Naive thymus-derived CD4-positive, alpha-beta T cell (primary cell): ENCODE results near the gene DGKE. TPM values are rescaled to one million over a fixed set of nuclear protein-coding genes. Genes with fewer than 3 reads are reported as not detected.

Source experiments
- ATAC-seq: fragments of 150-1000 bp; cut with Tn5 transposase; 2 replicates; pipeline ENCODE4 v1.10.0; 2021; ENCODE audit warnings: mild to moderate bottlenecking, moderate library complexity
- CTCF ChIA-PET: fragments of 350-600 bp; sonication (Branson Sonifier 250); formaldehyde crosslinking; loops from one replicate; lab custom pipeline; 2021; ENCODE audit warnings: antibody characterized with exemption; lab: Charles Lee
- POLR2A ChIA-PET: fragments of 350-600 bp; sonication (Branson Sonifier 250); formaldehyde crosslinking; loops from one replicate; lab custom pipeline; 2021; ENCODE audit warnings: antibody characterized with exemption, inconsistent platforms; lab: Charles Lee
- DNase-seq, 9 donors: peaks; one replicate each; pipeline versions ENCODE4 v3.0.0 to v3.0.0-alpha.2; 2020 to 2022; ENCODE audit warnings: mixed read lengths in 1 of 9
- H3K27ac ChIP-seq: one replicate; pipeline ENCODE4 v1.7.0; 2013; ENCODE audit warnings: mild to moderate bottlenecking, low read depth, low read length, moderate library complexity
- H3K27me3 ChIP-seq, 2 donors: one replicate each; pipeline ENCODE4 v1.7.0; 2013; ENCODE audit warnings: low read length in 2 of 2, mild to moderate bottlenecking in 2 of 2, moderate library complexity in 2 of 2; ENCODE audit not compliant: control insufficient read depth in 2 of 2, insufficient read depth in 2 of 2
- H3K36me3 ChIP-seq, 3 experiments: 1 replicate in 2 of 3; 2 replicates in 1 of 3; pipeline ENCODE4 v1.7.0; 2013; ENCODE audit warnings: low read length in 3 of 3, mild to moderate bottlenecking in 3 of 3, moderate library complexity in 1 of 3; ENCODE audit not compliant: insufficient read depth in 3 of 3, control insufficient read depth in 2 of 3
- H3K4me1 ChIP-seq, 2 donors: one replicate each; pipeline ENCODE4 v1.7.0; 2013; ENCODE audit warnings: low read length in 2 of 2, mild to moderate bottlenecking in 2 of 2, moderate library complexity in 1 of 2; ENCODE audit not compliant: control insufficient read depth in 2 of 2, insufficient read depth in 2 of 2
- H3K4me3 ChIP-seq: 2 replicates; pipeline ENCODE4 v1.7.0; 2013; ENCODE audit warnings: mild to moderate bottlenecking, low read length
- H3K9me3 ChIP-seq, 3 experiments: 1 replicate in 2 of 3; 2 replicates in 1 of 3; pipeline ENCODE4 v1.7.0; 2013; ENCODE audit warnings: low read length in 3 of 3; ENCODE audit not compliant: control insufficient read depth in 2 of 3
- H3K27ac Mint-ChIP-seq, 9 donors: one replicate each; pipeline ENCODE4 v1.8.0; 2020 to 2022; ENCODE audit warnings: mixed read lengths in 9 of 9, mild to moderate bottlenecking in 8 of 9, moderate library complexity in 5 of 9, inconsistent platforms in 2 of 9
- H3K27me3 Mint-ChIP-seq, 5 donors: one replicate each; pipeline ENCODE4 v1.8.0; 2021 to 2022; ENCODE audit warnings: mixed read lengths in 5 of 5, mild to moderate bottlenecking in 1 of 5
- H3K36me3 Mint-ChIP-seq, 5 donors: one replicate each; pipeline ENCODE4 v1.8.0; 2020 to 2022; ENCODE audit warnings: mixed read lengths in 5 of 5, mild to moderate bottlenecking in 3 of 5, inconsistent platforms in 1 of 5
- H3K4me1 Mint-ChIP-seq, 7 donors: one replicate each; pipeline ENCODE4 v1.8.0; 2020 to 2022; ENCODE audit warnings: mixed read lengths in 7 of 7, mild to moderate bottlenecking in 3 of 7, inconsistent platforms in 1 of 7
- H3K4me3 Mint-ChIP-seq, 10 donors: one replicate each; pipeline ENCODE4 v1.8.0; 2020 to 2022; ENCODE audit warnings: mild to moderate bottlenecking in 10 of 10, mixed read lengths in 10 of 10, moderate library complexity in 6 of 10, inconsistent platforms in 2 of 10
- H3K9me3 Mint-ChIP-seq, 11 donors: one replicate each; pipeline ENCODE4 v1.8.0; 2020 to 2022; ENCODE audit warnings: mixed read lengths in 11 of 11, mild to moderate bottlenecking in 4 of 11, inconsistent platforms in 1 of 11, moderate library complexity in 1 of 11
- intact Hi-C, 2 donors: fragments of 100-400 bp; cut with micrococcal nuclease; formaldehyde crosslinking; loops; one replicate each; pipeline ENCODE4 v1.15.1; 2023
- polyA plus RNA-seq, 2 donors: library from polyadenylated mRNA; unstranded; fragments of 300-500 nt; fragmentation: Illumina TruSeq; gene quantifications; one replicate each; pipeline ENCODE4 v1.2.3, GENCODE V29; 2021
- total RNA-seq, 6 experiments: library from RNA in 5 of 6; stranded (reverse) in 5 of 6; gene quantifications; 1 replicate in 5 of 6; 2 replicates in 1 of 6; pipeline ENCODE4 v1.2.3 and lab custom pipeline; 2021 to 2026

DGKE gene
- total and polyA plus RNA-seq, 7 experiments from 2014 or later: 5.0 to 39.2 (median 24.0) TPM

- H3K36me3 Mint-ChIP-seq: peaks cover 28 to 54% (median 48%) of the 10 kb centered on the region in 5 donors
- intact Hi-C loops: no loop called here
Observed at GRCh38 chr17:56897646-56898424, 63.9 kb downstream of the DGKE start.

DNA sequence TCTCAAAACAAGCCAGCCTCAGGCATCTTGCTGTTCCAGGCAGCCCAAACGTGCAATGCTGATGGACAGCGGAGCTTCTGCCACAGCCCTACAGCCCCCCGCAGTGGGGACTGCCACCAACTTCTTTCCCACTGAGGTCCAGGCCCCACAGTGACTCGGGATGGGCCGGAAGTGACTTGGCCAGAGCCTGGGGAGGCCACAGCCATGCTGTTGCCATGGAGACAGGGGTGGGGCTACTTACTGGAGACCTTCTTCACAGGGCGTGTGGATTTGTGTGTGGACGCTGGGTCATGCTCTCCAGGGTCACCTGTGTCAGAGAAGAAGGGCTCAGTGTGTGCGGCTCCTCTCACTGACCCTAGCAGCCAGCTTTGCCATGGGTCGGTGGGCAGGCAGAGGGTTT is 64.9 kb downstream of the DGKE start:
- H3K4me1 ChIP-seq: no peaks in the 10 kb centered on the region
- intact Hi-C loops: no loop called here
- H3K9me3 ChIP-seq: no peaks in the 10 kb centered on the region
- Mint-ChIP-seq H3K27me3 (no peaks in the 10 kb centered on the region), H3K9me3 (no peaks in the 10 kb centered on the region), H3K36me3 (peaks cover 23 to 51% (median 42%) of the 10 kb centered on the region in 5 donors), H3K4me3 (no peak overlapping the region), H3K27ac (no peak overlapping the region), H3K4me1 (peaks cover 0 to 38% (median 7%) of the 10 kb centered on the region in 7 donors)
- no peak overlapping the region for H3K27ac ChIP-seq
- ChIA-PET POLR2A (interaction anchor here (0.6 kb wide), 1 partner anchor 38 kb away, joined by 3 read pairs; no protein-coding TSS in a partner anchor), CTCF (interaction anchor here (0.9 kb wide), 1 partner anchor 9 kb away, joined by 3 read pairs; no protein-coding TSS in a partner anchor)
- H3K4me3 ChIP-seq: no peak overlapping the region
- DNase-seq: no peak
- H3K27me3 ChIP-seq: no peaks in the 10 kb centered on the region
- H3K36me3 ChIP-seq: peaks cover 21 to 96% (median 38%) of the 10 kb centered on the region in 3 experiments
- no peak for ATAC-seq

More at GRCh38 chr17:56897646-56898424, 63.9 kb downstream of the DGKE start:
- ChIA-PET CTCF (no interaction called here), POLR2A (no interaction called here)
- Histone ChIP-seq H3K4me3 (no peak overlapping the region), H3K9me3 (no peaks in the 10 kb centered on the region), H3K36me3 (peaks cover 21 to 96% (median 38%) of the 10 kb centered on the region in 3 experiments), H3K4me1 (no peaks in the 10 kb centered on the region), H3K27me3 (no peaks in the 10 kb centered on the region), H3K27ac (no peak overlapping the region)
- H3K4me3 Mint-ChIP-seq: no peak overlapping the region
- no peaks in the 10 kb centered on the region for H3K9me3 Mint-ChIP-seq
- DNase-seq (no peak), ATAC-seq (peak; percentile 3)
- peaks cover 0 to 36% (median 7%) of the 10 kb centered on the region in 7 donors for H3K4me1 Mint-ChIP-seq
- H3K27ac Mint-ChIP-seq: peak overlapping the region in 2 of 9 donors; percentile 4 to 57
- H3K27me3 Mint-ChIP-seq: no peaks in the 10 kb centered on the region

DNA sequence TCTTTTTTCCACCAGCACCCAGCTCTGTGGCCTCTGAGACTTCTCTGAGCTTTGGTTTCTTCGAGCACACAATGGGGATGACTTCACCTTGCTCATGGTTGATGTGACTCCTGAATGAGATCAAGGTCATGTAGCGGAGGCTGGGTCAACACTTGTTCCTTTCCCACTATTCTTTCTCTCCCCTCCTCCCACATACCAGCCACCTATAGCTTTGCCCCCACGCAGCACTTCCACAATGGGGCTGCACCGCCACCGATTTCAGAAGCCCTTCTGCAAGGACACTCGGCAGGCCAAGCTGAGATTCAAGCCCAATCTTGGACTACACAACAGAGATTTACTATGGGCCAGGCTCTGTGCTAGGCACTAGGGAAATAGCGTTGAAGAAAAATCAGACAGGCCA is 65.5 kb downstream of the DGKE start:
- Histone ChIP-seq H3K4me3 (no peak overlapping the region), H3K36me3 (peaks cover 25 to 98% (median 39%) of the 10 kb centered on the region in 3 experiments), H3K9me3 (no peaks in the 10 kb centered on the region), H3K4me1 (no peaks in the 10 kb centered on the region), H3K27me3 (no peaks in the 10 kb centered on the region), H3K27ac (no peak overlapping the region)
- Mint-ChIP-seq H3K4me1 (peaks cover 0 to 42% (median 13%) of the 10 kb centered on the region in 7 donors), H3K27ac (no peak overlapping the region), H3K9me3 (no peaks in the 10 kb centered on the region), H3K4me3 (no peak overlapping the region), H3K36me3 (peaks cover 27 to 54% (median 46%) of the 10 kb centered on the region in 5 donors), H3K27me3 (no peaks in the 10 kb centered on the region)
- CTCF ChIA-PET: interaction anchor here (0.9 kb wide), 1 partner anchor 9 kb away, joined by 3 read pairs; no protein-coding TSS in a partner anchor
- intact Hi-C loops: no loop called here
- no peak for ATAC-seq
- POLR2A ChIA-PET: interaction anchor here (0.6 kb wide), 1 partner anchor 37 kb away, joined by 3 read pairs; no protein-coding TSS in a partner anchor
- no peak for DNase-seq

DNA sequence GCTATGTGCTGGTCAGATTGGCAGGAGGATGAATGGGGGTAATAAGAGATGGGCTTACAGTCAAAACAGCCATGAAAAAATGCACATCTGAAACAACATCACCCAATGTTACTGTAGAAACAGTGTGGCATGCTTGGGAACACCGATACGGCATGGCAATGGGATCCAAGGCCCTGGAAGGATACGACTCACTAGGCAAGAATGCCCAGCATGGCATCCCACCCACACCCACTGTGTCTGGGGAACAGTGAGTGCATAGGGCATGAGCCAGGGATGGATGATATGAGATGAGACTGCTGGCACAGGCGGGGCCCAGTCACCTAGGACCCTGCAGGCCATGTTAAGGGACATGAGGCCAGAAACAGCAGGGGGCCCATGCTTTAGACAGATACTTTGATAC is 68.4 kb downstream of the DGKE start:
- intact Hi-C loops: no loop called here
- Mint-ChIP-seq H3K4me3 (no peak overlapping the region), H3K36me3 (peaks cover 29 to 55% (median 54%) of the 10 kb centered on the region in 5 donors), H3K4me1 (peaks cover 4 to 57% (median 16%) of the 10 kb centered on the region in 7 donors), H3K27me3 (no peaks in the 10 kb centered on the region), H3K27ac (peak overlapping the region in 1 of 9 donors; percentile 46), H3K9me3 (no peaks in the 10 kb centered on the region)
- no peak overlapping the region for H3K4me3 ChIP-seq
- no peaks in the 10 kb centered on the region for H3K4me1 ChIP-seq
- H3K27me3 ChIP-seq: no peaks in the 10 kb centered on the region
- H3K27ac ChIP-seq: no peak overlapping the region
- H3K36me3 ChIP-seq: peaks cover 15 to 96% (median 32%) of the 10 kb centered on the region in 3 experiments
- ATAC-seq (no peak), DNase-seq (no peak)
- no peaks in the 10 kb centered on the region for H3K9me3 ChIP-seq
- CTCF ChIA-PET: no interaction called here
- POLR2A ChIA-PET: no interaction called here

- intact Hi-C loops: no loop called here
- Histone ChIP-seq H3K36me3 (peaks cover 15 to 96% (median 30%) of the 10 kb centered on the region in 3 experiments), H3K27ac (no peak overlapping the region), H3K9me3 (no peaks in the 10 kb centered on the region), H3K4me1 (peaks cover 0 to 2% of the 10 kb centered on the region in 2 donors), H3K4me3 (no peak overlapping the region), H3K27me3 (no peaks in the 10 kb centered on the region)
- DNase-seq (no peak), ATAC-seq (no peak)
- Mint-ChIP-seq H3K36me3 (peaks cover 33 to 66% (median 54%) of the 10 kb centered on the region in 5 donors), H3K4me3 (no peak overlapping the region), H3K27ac (no peak overlapping the region), H3K27me3 (no peaks in the 10 kb centered on the region), H3K9me3 (no peaks in the 10 kb centered on the region), H3K4me1 (peaks cover 13 to 60% (median 23%) of the 10 kb centered on the region in 7 donors)
- ChIA-PET POLR2A (no interaction called here), CTCF (no interaction called here)
Observed at GRCh38 chr17:56903560-56903959, 69.6 kb downstream of the DGKE start.

- peaks cover 47 to 73% (median 54%) of the 10 kb centered on the region in 7 donors for H3K4me1 Mint-ChIP-seq
- CTCF ChIA-PET: no interaction called here
- intact Hi-C loops: no loop called here
- H3K27me3 ChIP-seq: no peaks in the 10 kb centered on the region
- peak; percentile 96 for ATAC-seq
- no peaks in the 10 kb centered on the region for H3K9me3 Mint-ChIP-seq
- no peak overlapping the region for H3K4me3 ChIP-seq
- peaks cover 26 to 30% of the 10 kb centered on the region in 2 donors for H3K4me1 ChIP-seq
- DNase-seq: peak in 1 of 9 donors; percentile 34
- peaks cover 4 to 56% (median 6%) of the 10 kb centered on the region in 3 experiments for H3K36me3 ChIP-seq
- POLR2A ChIA-PET: interaction anchor here (0.5 kb wide), 1 partner anchor 46 kb away, joined by 3 read pairs; no protein-coding TSS in a partner anchor
- H3K27ac Mint-ChIP-seq: peak overlapping the region; percentile 3 to 84 (median 71)
- no peaks in the 10 kb centered on the region for H3K27me3 Mint-ChIP-seq
- no peaks in the 10 kb centered on the region for H3K9me3 ChIP-seq
- H3K36me3 Mint-ChIP-seq: peaks cover 22 to 59% (median 38%) of the 10 kb centered on the region in 5 donors
- H3K27ac ChIP-seq: no peak overlapping the region
- H3K4me3 Mint-ChIP-seq: peak overlapping the region in 3 of 10 donors; percentile 26 to 79 (median 75)
Observed at GRCh38 chr17:56908001-56908542, 74.1 kb downstream of the DGKE start.
